Measurements from ENCODE around the gene RASSF8.

The RASSF8 gene

DNA sequence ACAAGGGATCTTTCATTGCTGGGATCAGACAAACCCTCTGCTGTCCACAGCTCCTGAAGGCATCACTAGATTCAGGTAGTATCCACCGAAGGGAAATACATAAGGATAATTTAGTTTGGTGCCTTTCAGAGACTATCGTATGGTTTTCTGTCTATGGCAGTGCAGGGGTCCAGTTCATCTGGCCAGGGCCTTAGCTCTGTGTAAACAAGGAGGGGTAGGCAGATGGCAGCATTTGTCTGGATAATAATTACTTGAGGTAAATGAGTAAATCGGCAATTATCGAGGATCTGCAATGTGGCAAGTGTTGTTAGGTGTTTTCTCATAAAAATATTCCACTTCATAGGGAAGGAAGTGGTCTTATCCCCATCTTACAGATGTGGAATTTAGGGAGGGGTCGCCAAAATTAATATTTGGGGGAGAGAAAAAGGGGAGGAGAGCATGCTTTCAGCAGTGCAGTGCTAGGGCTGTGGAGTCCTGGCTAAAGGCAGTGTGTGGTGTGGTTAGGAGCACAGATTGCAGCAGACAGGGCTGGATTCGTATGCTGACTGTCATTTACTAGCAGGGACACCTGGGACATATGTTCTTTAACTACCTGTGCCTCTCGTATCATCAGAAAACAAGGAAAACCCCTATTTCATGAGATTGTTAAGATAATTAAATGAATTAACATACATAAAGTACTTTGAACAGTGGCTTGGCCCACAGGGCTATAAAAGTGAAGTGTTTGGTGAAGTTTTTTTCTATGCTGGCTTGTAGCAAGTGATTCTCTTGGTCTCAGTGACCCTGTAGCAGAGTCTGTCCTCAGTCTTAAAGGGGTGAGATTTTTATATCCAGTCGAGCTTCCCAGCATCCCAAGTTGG lies 27.1 kb downstream of the RASSF8 start:
- no peak for TF ChIP-seq CTCF (IDR thresholded peaks at IDR 0.05; ENCODE audit: low read depth, low read length, missing control alignments)
- no peak for DNase-seq (ENCODE audit: extremely low read depth, low read depth)
- H3K4me3 ChIP-seq (replicated peaks; ENCODE audit: low read depth, low read length) = no peak overlapping the region

DNA sequence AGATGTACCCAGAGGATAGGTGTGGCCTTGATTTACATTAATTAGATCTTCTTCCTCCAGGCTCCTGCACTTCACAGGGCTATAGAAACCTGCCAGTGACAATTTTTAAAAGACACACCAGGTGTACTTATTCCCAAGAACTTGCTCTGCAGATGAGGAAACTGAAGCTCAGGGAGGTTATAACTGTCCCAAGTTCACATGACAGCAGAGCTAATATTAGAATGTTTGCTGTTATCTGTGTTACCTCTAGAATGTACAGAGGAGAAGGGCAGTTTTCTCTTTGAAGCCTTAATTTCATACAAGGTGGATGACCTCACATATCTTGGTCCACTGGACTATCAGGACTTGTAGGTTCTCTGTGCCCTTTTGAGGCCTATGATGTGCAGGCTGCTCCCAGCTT lies 27.7 kb downstream of the RASSF8 start:
- no peak for TF ChIP-seq CTCF (IDR thresholded peaks at IDR 0.05; ENCODE audit: low read depth, low read length, missing control alignments)
- no peak overlapping the region for H3K4me3 ChIP-seq (replicated peaks; ENCODE audit: low read depth, low read length)
- DNase-seq (ENCODE audit: extremely low read depth, low read depth) = no peak

- DNase-seq (ENCODE audit: extremely low read depth, low read depth) = no peak
- no peak overlapping the region for H3K4me3 ChIP-seq (replicated peaks; ENCODE audit: low read depth, low read length)
- TF ChIP-seq CTCF (IDR thresholded peaks at IDR 0.05; ENCODE audit: low read depth, low read length, missing control alignments) = no peak
These were observed 30.0 kb downstream of the RASSF8 start for GRCh38 chr12:25988505-25988904.

GRCh38 chr12:25990495-25990894 lies 32.0 kb downstream of the RASSF8 start:
- DNase-seq (ENCODE audit: extremely low read depth, low read depth) = no peak
- TF ChIP-seq CTCF (IDR thresholded peaks at IDR 0.05; ENCODE audit: low read depth, low read length, missing control alignments) = no peak
- H3K4me3 ChIP-seq (replicated peaks; ENCODE audit: low read depth, low read length) = no peak overlapping the region

- DNase-seq (ENCODE audit: extremely low read depth, low read depth) = no peak
- no peak for TF ChIP-seq CTCF (IDR thresholded peaks at IDR 0.05; ENCODE audit: low read depth, low read length, missing control alignments)
- H3K4me3 ChIP-seq (replicated peaks; ENCODE audit: low read depth, low read length) = no peak overlapping the region
These were observed 33.7 kb downstream of the RASSF8 start for GRCh38 chr12:25992026-25992782.

- TF ChIP-seq CTCF (IDR thresholded peaks at IDR 0.05; ENCODE audit: low read depth, low read length, missing control alignments) = no peak
- H3K4me3 ChIP-seq (replicated peaks; ENCODE audit: low read depth, low read length) = no peak overlapping the region
- peak; percentile 89 for DNase-seq (ENCODE audit: extremely low read depth, low read depth)
These were observed 35.6 kb downstream of the RASSF8 start for GRCh38 chr12:25993901-25994651.

Measured in HFF-Myc (cell line).